ENCODE results near the gene SORL1.

Gene SORL1

GRCh38 chr11:121419836-121420235 lies 32.3 kb upstream of the SORL1 start:
- Histone ChIP-seq H3K4me2 (ENCODE audit: low read depth, low read length, poor library complexity, severe bottlenecking) (no peak overlapping the region), H3F3A (ENCODE audit: low read depth) (peaks cover 4% of the 10 kb centered on the region)

GRCh38 chr11:121420398-121420797 lies 31.7 kb upstream of the SORL1 start:
- no peaks in the 10 kb centered on the region for H3K9me3 ChIP-seq (ENCODE audit: insufficient read depth, low read depth, low read length)
- peaks cover 4% of the 10 kb centered on the region for H3F3A ChIP-seq (ENCODE audit: low read depth)
- no peaks in the 10 kb centered on the region for H3K36me3 ChIP-seq (ENCODE audit: insufficient read depth, low read length)
- no peaks in the 10 kb centered on the region for H3K9me2 ChIP-seq (replicated peaks; ENCODE audit: low read depth, low read length)
- no peak overlapping the region for H3K9ac ChIP-seq (ENCODE audit: low read depth, low read length, poor library complexity, severe bottlenecking)
- H3K4me1 ChIP-seq (ENCODE audit: insufficient read depth, low read length, poor library complexity, severe bottlenecking) = peaks cover 65% of the 10 kb centered on the region
- H3K4me3 ChIP-seq (ENCODE audit: low read length, poor library complexity, severe bottlenecking) = no peak overlapping the region
- no peaks in the 10 kb centered on the region for H3K79me2 ChIP-seq (ENCODE audit: insufficient read depth, low read length)
- no peaks in the 10 kb centered on the region for H3K27me3 ChIP-seq (ENCODE audit: insufficient read depth, low read length, poor library complexity, severe bottlenecking)
- TF ChIP-seq EZH2phosphoT487 (IDR thresholded peaks at IDR 0.05; ENCODE audit: borderline replicate concordance) (no peak), CTCF (conservative IDR thresholded peaks at IDR 0.05; ENCODE audit: low read length) (no peak)
- no peaks in the 10 kb centered on the region for H4K20me1 ChIP-seq (ENCODE audit: insufficient read depth, low read length, poor library complexity, severe bottlenecking)
- H2AFZ ChIP-seq (ENCODE audit: low read length) = no peak overlapping the region
- no peak overlapping the region for H3K4me2 ChIP-seq (ENCODE audit: low read depth, low read length, poor library complexity, severe bottlenecking)

More at GRCh38 chr11:121419836-121420235, 32.3 kb upstream of the SORL1 start:
- Histone ChIP-seq H3K36me3 (ENCODE audit: insufficient read depth, low read length) (no peaks in the 10 kb centered on the region), H4K20me1 (ENCODE audit: insufficient read depth, low read length, poor library complexity, severe bottlenecking) (no peaks in the 10 kb centered on the region), H3K9ac (ENCODE audit: low read depth, low read length, poor library complexity, severe bottlenecking) (no peak overlapping the region), H2AFZ (ENCODE audit: low read length) (no peak overlapping the region), H3K4me1 (ENCODE audit: insufficient read depth, low read length, poor library complexity, severe bottlenecking) (peaks cover 71% of the 10 kb centered on the region), H3K79me2 (ENCODE audit: insufficient read depth, low read length) (no peaks in the 10 kb centered on the region), H3K9me2 (replicated peaks; ENCODE audit: low read depth, low read length) (no peaks in the 10 kb centered on the region), H3K27me3 (ENCODE audit: insufficient read depth, low read length, poor library complexity, severe bottlenecking) (no peaks in the 10 kb centered on the region), H3K9me3 (ENCODE audit: insufficient read depth, low read depth, low read length) (no peaks in the 10 kb centered on the region), H3K4me3 (ENCODE audit: low read length, poor library complexity, severe bottlenecking) (no peak overlapping the region)
- no peak for TF ChIP-seq EZH2phosphoT487 (IDR thresholded peaks at IDR 0.05; ENCODE audit: borderline replicate concordance)
- TF ChIP-seq CTCF (conservative IDR thresholded peaks at IDR 0.05; ENCODE audit: low read length) = no peak

GRCh38 chr11:121421149-121421901 lies 30.8 kb upstream of the SORL1 start:
- Histone ChIP-seq H3K4me1 (ENCODE audit: insufficient read depth, low read length, poor library complexity, severe bottlenecking) (peaks cover 56% of the 10 kb centered on the region), H3K36me3 (ENCODE audit: insufficient read depth, low read length) (no peaks in the 10 kb centered on the region), H3K9me3 (ENCODE audit: insufficient read depth, low read depth, low read length) (no peaks in the 10 kb centered on the region), H4K20me1 (ENCODE audit: insufficient read depth, low read length, poor library complexity, severe bottlenecking) (no peaks in the 10 kb centered on the region), H3F3A (ENCODE audit: low read depth) (peaks cover 4% of the 10 kb centered on the region), H3K4me2 (ENCODE audit: low read depth, low read length, poor library complexity, severe bottlenecking) (peak overlapping the region; percentile 56), H3K9me2 (replicated peaks; ENCODE audit: low read depth, low read length) (no peaks in the 10 kb centered on the region), H3K9ac (ENCODE audit: low read depth, low read length, poor library complexity, severe bottlenecking) (no peak overlapping the region), H2AFZ (ENCODE audit: low read length) (no peak overlapping the region), H3K4me3 (ENCODE audit: low read length, poor library complexity, severe bottlenecking) (no peak overlapping the region), H3K79me2 (ENCODE audit: insufficient read depth, low read length) (no peaks in the 10 kb centered on the region), H3K27me3 (ENCODE audit: insufficient read depth, low read length, poor library complexity, severe bottlenecking) (no peaks in the 10 kb centered on the region)
- TF ChIP-seq CTCF (conservative IDR thresholded peaks at IDR 0.05; ENCODE audit: low read length) = peak; percentile 30
- no peak for TF ChIP-seq EZH2phosphoT487 (IDR thresholded peaks at IDR 0.05; ENCODE audit: borderline replicate concordance)

Measured in Loucy (cell line).